ENCODE measurements around the gene MRGPRX3. TPM values are rescaled to one million over a fixed set of nuclear protein-coding genes. Genes with fewer than 3 reads are reported as not detected.

MRGPRX3 gene
- total and polyA plus RNA-seq, 2 of the 8 experiments (the other 6 are each of a cell fraction or from before 2014, with no cell fraction given), result not detected

DNA sequence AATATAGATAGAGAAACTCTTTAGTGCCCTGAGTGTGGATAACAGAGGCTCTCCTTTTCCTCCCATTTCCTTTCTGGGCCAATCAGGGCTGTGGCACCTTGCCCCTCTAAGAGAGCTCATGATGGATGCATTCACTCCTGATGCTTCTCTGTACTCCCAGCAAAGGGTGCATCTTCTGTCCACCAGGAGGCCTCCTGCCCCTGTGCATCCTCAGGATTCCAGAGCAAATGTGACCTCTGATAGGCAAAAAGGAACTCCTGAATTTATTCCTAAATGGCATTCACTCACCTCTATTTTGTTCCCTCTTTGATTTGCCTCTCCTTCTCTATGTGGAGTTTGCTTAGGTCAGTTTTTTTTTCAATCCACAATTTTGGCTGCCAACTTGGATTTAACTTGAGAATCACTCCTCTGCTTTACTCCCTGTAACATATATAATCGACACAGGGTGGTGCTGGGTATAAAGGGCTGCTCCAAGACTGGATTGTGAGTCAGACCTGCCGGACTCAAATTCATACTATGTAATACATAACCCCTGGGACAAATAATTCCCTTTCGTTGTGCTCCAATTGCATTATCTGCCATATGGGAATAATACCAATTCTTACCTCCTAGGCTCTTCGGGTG, 39.1 kb downstream of the MRGPRX3 start:
- ChIA-PET CTCF (ENCODE audit: partially characterized antibody) (interaction anchor here (0.6 to 7.1 kb wide), 25 partner anchors 13 to 241 kb away, joined by 3 to 43 read pairs (median 4); no protein-coding TSS in a partner anchor), POLR2A (ENCODE audit: partially characterized antibody) (interaction anchor here (0.7 kb wide), 1 partner anchor 56 kb away, joined by 4 read pairs; no protein-coding TSS in a partner anchor)
- H3K27ac ChIP-seq (ENCODE audit: low read depth, low read length), result no peak overlapping the region
- TF ChIP-seq YY1 (IDR thresholded peaks at IDR 0.05; ENCODE audit: low read depth, low read length) (peak; percentile 63; the same call in 1 of the 2 replicates), RAD21 (IDR thresholded peaks at IDR 0.05 in 1 of 2, conservative IDR thresholded peaks at IDR 0.05 in 1 of 2; ENCODE audit: low read depth in 2 of 2, low read length in 2 of 2) (peak; percentile 78), RBBP5 (IDR thresholded peaks at IDR 0.05; ENCODE audit: borderline replicate concordance, low read depth, low read length) (no peak)
- TF ChIP-seq, protein P1, sequence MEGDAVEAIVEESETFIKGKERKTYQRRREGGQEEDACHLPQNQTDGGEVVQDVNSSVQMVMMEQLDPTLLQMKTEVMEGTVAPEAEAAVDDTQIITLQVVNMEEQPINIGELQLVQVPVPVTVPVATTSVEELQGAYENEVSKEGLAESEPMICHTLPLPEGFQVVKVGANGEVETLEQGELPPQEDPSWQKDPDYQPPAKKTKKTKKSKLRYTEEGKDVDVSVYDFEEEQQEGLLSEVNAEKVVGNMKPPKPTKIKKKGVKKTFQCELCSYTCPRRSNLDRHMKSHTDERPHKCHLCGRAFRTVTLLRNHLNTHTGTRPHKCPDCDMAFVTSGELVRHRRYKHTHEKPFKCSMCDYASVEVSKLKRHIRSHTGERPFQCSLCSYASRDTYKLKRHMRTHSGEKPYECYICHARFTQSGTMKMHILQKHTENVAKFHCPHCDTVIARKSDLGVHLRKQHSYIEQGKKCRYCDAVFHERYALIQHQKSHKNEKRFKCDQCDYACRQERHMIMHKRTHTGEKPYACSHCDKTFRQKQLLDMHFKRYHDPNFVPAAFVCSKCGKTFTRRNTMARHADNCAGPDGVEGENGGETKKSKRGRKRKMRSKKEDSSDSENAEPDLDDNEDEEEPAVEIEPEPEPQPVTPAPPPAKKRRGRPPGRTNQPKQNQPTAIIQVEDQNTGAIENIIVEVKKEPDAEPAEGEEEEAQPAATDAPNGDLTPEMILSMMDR (IDR thresholded peaks at IDR 0.05; ENCODE audit: control extremely low read depth in 1 of 3, insufficient read depth in 1 of 3, low read depth in 1 of 3, low read length in 3 of 3), result peak; percentile 72 to 80 (median 74)
- no peak overlapping the region for H3K4me2 ChIP-seq (ENCODE audit: insufficient read depth in 1 of 2, low read depth in 2 of 2, low read length in 2 of 2)
- no peak overlapping the region for H4K91ac ChIP-seq (replicated peaks; ENCODE audit: insufficient read length, low read length)
- DNase-seq (ENCODE audit: low read depth in 1 of 2, low spot score in 2 of 2) (no peak), FAIRE-seq (no peak)
- no peak overlapping the region for H3K9ac ChIP-seq (replicated peaks in 1 of 4; ENCODE audit: extremely low read depth in 1 of 4, low read depth in 3 of 4, low read length in 3 of 4)
- H4K5ac ChIP-seq (ENCODE audit: insufficient read length, low read depth, low read length), result no peak overlapping the region
- WGBS, 2 experiments (ENCODE audit: extremely low coverage in 1 of 2, insufficient coverage in 1 of 2, insufficient read length in 1 of 2, insufficient replicate concordance in 2 of 2, low coverage in 1 of 2, low lambda C conversion rate in 2 of 2, missing lambda C conversion rate in 1 of 2), result 88% methylated on average over 4 of the region's 4 CpGs; no CpG with 5 or more reads in 1 of the 2 experiments
- H2AFZ ChIP-seq (ENCODE audit: low read length), result no peak overlapping the region
- H3K23ac ChIP-seq (ENCODE audit: insufficient read length), result no peak overlapping the region
- no peaks in the 10 kb centered on the region for H3K36me3 ChIP-seq (ENCODE audit: control insufficient read depth in 2 of 4, insufficient read depth in 4 of 4, low read length in 3 of 4)
- no peak overlapping the region for H2BK12ac ChIP-seq (ENCODE audit: low read depth, low read length)
- H3K9me3 ChIP-seq (ENCODE audit: insufficient read depth in 2 of 2, low read depth in 1 of 2, low read length in 1 of 2), result no peaks in the 10 kb centered on the region
- H2BK5ac ChIP-seq (ENCODE audit: low read depth, low read length), result no peak overlapping the region
- no peak overlapping the region for H4K8ac ChIP-seq (ENCODE audit: extremely low read depth, insufficient read depth, low read length)
- no peak overlapping the region for H3K4me3 ChIP-seq (ENCODE audit: extremely low read depth in 1 of 4, insufficient read depth in 2 of 4, low read depth in 3 of 4, low read length in 4 of 4)
- H3K18ac ChIP-seq (ENCODE audit: extremely low read depth, low read length), result no peak overlapping the region
- no peak overlapping the region for H2AK5ac ChIP-seq (ENCODE audit: low read depth, low read length)
- H3K56ac ChIP-seq (replicated peaks; ENCODE audit: insufficient read length, low read depth, low read length), result no peak overlapping the region
- no peak overlapping the region for H3K14ac ChIP-seq (ENCODE audit: insufficient read length)
- no peak overlapping the region for H2BK15ac ChIP-seq (ENCODE audit: low read length)
- H3K79me1 ChIP-seq (ENCODE audit: low read depth, low read length), result no peaks in the 10 kb centered on the region
- H3K23me2 ChIP-seq (ENCODE audit: low read depth, low read length), result no peaks in the 10 kb centered on the region
- no peak overlapping the region for H3K4ac ChIP-seq (replicated peaks; ENCODE audit: insufficient read length, low read depth, low read length)
- H3K79me2 ChIP-seq (ENCODE audit: control insufficient read depth in 1 of 2, insufficient read depth in 2 of 2, low read length in 2 of 2), result no peaks in the 10 kb centered on the region
- no peaks in the 10 kb centered on the region for H3K27me3 ChIP-seq (replicated peaks in 1 of 4; ENCODE audit: control insufficient read depth in 3 of 4, extremely low read depth in 1 of 4, insufficient read depth in 3 of 4, low read length in 3 of 4)
- no peaks in the 10 kb centered on the region for H4K20me1 ChIP-seq (replicated peaks in 1 of 2; ENCODE audit: control insufficient read depth in 1 of 2, insufficient read depth in 2 of 2, low read length in 2 of 2)
- no peaks in the 10 kb centered on the region for H3K4me1 ChIP-seq (replicated peaks in 1 of 4; ENCODE audit: control insufficient read depth in 3 of 4, insufficient read depth in 4 of 4, low read length in 3 of 4)
- H2BK20ac ChIP-seq (ENCODE audit: low read length), result no peak overlapping the region
- H2BK120ac ChIP-seq (replicated peaks; ENCODE audit: low read depth, low read length), result no peak overlapping the region
